PC-3 (cell line): ENCODE results near the gene SOST.

Experiments used
- EZH2 ChIP-seq: fragments of 300-600 bp; sonication (generic); IDR thresholded peaks from one replicate; pipeline ENCODE4 v1.6.1; 2017; ENCODE audit warnings: antibody characterized with exemption, mild to moderate bottlenecking, low read length; ENCODE audit not compliant: unreplicated experiment
- EZH2phosphoT487 ChIP-seq: fragments of 300-600 bp; sonication (generic); IDR thresholded peaks from 2 replicates; pipeline ENCODE4 v1.6.1; 2018; ENCODE audit warnings: mild to moderate bottlenecking, antibody characterized with exemption, low read length, borderline replicate concordance
- TF ChIP-seq, protein P1 (sequence below): fragments of 300-600 bp; sonication (generic); conservative IDR thresholded peaks from 2 replicates; pipeline ENCODE4 v1.5.1; 2017; ENCODE audit warnings: antibody characterized with exemption, low read depth, mild to moderate bottlenecking, low read length

DNA sequence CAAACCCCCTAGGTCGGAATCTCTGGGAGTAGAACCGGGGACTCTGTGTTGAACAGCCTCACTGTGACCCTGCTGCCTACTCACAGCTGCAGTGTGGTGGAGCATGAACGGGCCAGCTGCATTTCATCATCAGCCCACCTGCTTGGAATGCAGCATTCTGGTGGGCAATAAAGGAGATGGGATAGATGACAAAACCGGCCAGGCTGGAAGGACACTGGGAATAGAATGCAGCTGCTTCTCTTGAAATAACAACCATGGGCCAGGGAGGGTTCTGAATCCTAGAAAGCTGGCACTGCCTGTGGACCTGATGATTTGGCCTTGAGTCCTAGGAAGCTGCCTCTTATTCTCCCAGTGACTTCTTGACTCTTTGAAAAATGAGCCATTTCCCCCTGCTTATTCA, 45.2 kb upstream of the SOST start:
- TF ChIP-seq, protein P1, sequence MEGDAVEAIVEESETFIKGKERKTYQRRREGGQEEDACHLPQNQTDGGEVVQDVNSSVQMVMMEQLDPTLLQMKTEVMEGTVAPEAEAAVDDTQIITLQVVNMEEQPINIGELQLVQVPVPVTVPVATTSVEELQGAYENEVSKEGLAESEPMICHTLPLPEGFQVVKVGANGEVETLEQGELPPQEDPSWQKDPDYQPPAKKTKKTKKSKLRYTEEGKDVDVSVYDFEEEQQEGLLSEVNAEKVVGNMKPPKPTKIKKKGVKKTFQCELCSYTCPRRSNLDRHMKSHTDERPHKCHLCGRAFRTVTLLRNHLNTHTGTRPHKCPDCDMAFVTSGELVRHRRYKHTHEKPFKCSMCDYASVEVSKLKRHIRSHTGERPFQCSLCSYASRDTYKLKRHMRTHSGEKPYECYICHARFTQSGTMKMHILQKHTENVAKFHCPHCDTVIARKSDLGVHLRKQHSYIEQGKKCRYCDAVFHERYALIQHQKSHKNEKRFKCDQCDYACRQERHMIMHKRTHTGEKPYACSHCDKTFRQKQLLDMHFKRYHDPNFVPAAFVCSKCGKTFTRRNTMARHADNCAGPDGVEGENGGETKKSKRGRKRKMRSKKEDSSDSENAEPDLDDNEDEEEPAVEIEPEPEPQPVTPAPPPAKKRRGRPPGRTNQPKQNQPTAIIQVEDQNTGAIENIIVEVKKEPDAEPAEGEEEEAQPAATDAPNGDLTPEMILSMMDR: no peak
- TF ChIP-seq EZH2: no peak
- TF ChIP-seq EZH2phosphoT487: no peak
